Motor neuron (in vitro differentiated cells): ENCODE results near the gene PLXNB3. TPM values are rescaled to one million over a fixed set of nuclear protein-coding genes. Genes with fewer than 3 reads are reported as not detected.
A peak's percentile ranks its signal among the peaks of the same experiment; 100 is the strongest.

ENCODE experiments used
- ATAC-seq, 8 experiments: fragments of 200-7000 bp; cut with Tn5 transposase; replicated peaks in 6 of 8; 2 replicates each; pipeline ENCODE4 v1.8.0; 2021; ENCODE audit warnings: mild to moderate bottlenecking in 8 of 8, moderate library complexity in 8 of 8
- H3K27ac ChIP-seq, 2 donors: fragments of 250-450 bp; sonication (Bioruptor Pico); 2 replicates each; pipeline ENCODE4 v1.9.0; 2021; ENCODE audit warnings: antibody characterized with exemption in 2 of 2, mild to moderate bottlenecking in 2 of 2, moderate library complexity in 1 of 2
- H3K4me1 ChIP-seq, 2 donors: fragments of 250-450 bp; sonication (Bioruptor Pico); replicated peaks in 1 of 2; 2 replicates each; pipeline ENCODE4 v1.6.1; 2021; ENCODE audit warnings: antibody characterized with exemption in 2 of 2, mild to moderate bottlenecking in 2 of 2, moderate library complexity in 1 of 2
- H3K4me3 ChIP-seq, 5 donors: fragments of 250-450 bp; sonication (Bioruptor Pico); 2 replicates each; pipeline ENCODE4 v1.9.0; 2021; ENCODE audit warnings: antibody characterized with exemption in 5 of 5, mild to moderate bottlenecking in 5 of 5, moderate library complexity in 4 of 5
- WGBS, 10 experiments: fragments of 450-650 bp; shearing (Covaris generic); methylation state at CpG; one replicate each; pipeline ENCODE4 v1.0.0; 2022; 5-methylcytosine and 5-hydroxymethylcytosine counted together
- in situ Hi-C, 9 experiments: fragments of 400-800 bp; cut with MboI; loops; one replicate each; pipeline ENCODE4 v1.15.0; 2021; ENCODE audit warnings: low sequenced_read_pairs in 9 of 9, low pct_unique_long_range_greater_than_20kb in 2 of 9; ENCODE audit not compliant: unreplicated experiment in 9 of 9
- total RNA-seq, 8 experiments: library from RNA; unstranded; fragments of 300-600 nt; gene quantifications; 2 replicates each; pipeline versions ENCODE4 v1.2.3 to v1.2.4, GENCODE V29; 2022

Gene PLXNB3
- total RNA-seq, 8 experiments from 2014 or later: 0.62 to 4.3 (median 1.2) TPM

- peak in 2 of 8 experiments; percentile 8 to 24 for ATAC-seq
- Histone ChIP-seq H3K27ac (no peak overlapping the region), H3K4me1 (peaks cover under 1 to 6% of the 10 kb centered on the region in 2 donors), H3K4me3 (no peak overlapping the region)
- in situ Hi-C loops: no loop called here
- WGBS, 10 experiments: no CpG with 5 or more reads among the region's 37 CpGs
Measured at GRCh38 chrX:153774576-153775292, 10.7 kb downstream of the PLXNB3 start.

DNA sequence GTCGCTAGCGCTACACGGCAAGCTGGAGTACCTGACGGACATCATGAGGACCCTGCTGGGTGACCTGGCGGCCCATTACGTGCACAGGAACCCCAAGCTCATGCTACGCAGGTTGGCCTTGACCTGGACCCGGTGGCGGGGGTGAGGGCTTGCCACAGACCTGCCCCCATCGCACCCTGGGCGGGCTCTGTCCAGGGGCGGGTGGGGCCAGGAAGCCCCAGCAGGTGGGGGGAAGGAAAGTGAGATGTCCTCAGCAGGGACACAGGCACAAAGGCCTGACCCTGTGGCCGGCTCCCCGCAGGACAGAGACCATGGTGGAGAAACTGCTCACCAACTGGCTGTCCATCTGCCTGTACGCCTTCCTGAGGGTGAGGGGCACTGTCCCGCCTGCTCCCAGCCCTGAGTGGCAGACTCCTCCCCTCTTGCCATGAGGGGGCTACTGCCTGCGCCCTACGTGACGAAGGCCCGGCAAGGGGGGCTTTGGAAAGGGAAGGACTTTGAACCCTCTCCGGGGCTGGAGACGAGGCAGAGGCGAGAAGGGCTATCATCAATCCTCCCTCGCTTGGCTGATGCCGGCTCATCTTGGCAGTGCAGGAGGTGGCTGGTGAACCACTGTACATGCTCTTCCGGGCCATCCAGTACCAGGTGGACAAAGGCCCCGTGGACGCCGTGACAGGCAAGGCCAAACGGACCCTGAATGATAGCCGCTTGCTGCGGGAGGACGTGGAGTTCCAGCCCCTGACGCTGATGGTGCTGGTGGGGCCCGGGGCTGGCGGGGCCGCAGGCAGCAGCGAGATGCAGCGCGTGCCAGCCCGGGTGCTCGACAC lies 11.5 kb downstream of the PLXNB3 start:
- H3K27ac ChIP-seq: no peak overlapping the region
- in situ Hi-C loops: no loop called here
- WGBS, 10 experiments: 69% methylated on average over 2 of the region's 42 CpGs; no CpG with 5 or more reads in 9 of the 10 experiments
- ATAC-seq: peak in 1 of 8 experiments; percentile 9
- no peak overlapping the region for H3K4me3 ChIP-seq
- peaks cover 9 to 11% of the 10 kb centered on the region in 2 donors for H3K4me1 ChIP-seq

- H3K4me1 ChIP-seq: peaks cover 11 to 15% of the 10 kb centered on the region in 2 donors
- no peak for ATAC-seq
- H3K27ac ChIP-seq: no peak overlapping the region
- WGBS, 10 experiments: no CpG with 5 or more reads among the region's 20 CpGs
- in situ Hi-C loops: no loop called here
- no peak overlapping the region for H3K4me3 ChIP-seq
Measured at GRCh38 chrX:153776120-153776599, 12.1 kb downstream of the PLXNB3 start.

DNA sequence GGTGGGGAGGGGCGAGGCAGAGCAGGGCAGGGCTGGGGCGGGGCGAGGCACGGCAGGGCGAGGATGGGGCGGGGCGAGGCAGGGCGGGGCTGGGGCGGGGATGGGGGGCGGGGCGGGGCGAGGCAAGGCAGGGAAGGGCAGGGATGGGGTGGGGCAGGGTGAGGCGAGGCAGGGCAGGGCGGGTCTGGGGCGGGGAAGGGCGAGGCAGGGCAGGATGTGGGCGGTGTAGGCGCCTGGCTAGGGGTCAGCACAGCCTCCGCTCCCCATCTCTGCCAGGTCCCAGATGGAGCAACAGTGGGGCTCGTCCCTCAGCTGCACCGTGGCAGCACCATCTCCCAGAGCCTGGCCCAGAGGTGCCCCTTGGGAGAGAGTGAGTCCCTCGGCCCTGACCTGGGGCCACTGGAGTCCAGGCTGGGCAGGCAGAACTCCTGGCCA lies 12.6 kb downstream of the PLXNB3 start:
- ATAC-seq: no peak
- H3K4me1 ChIP-seq: peaks cover 11 to 20% of the 10 kb centered on the region in 2 donors
- H3K27ac ChIP-seq: no peak overlapping the region
- in situ Hi-C loops: no loop called here
- H3K4me3 ChIP-seq: no peak overlapping the region
- no CpG with 5 or more reads among the region's 22 CpGs for WGBS, 10 experiments

- H3K4me1 ChIP-seq: peaks cover 11 to 22% of the 10 kb centered on the region in 2 donors
- WGBS, 10 experiments: 77 to 80% methylated on average over 1 to 6 of the region's 34 CpGs; no CpG with 5 or more reads in 8 of the 10 experiments
- in situ Hi-C loops: no loop called here
- no peak overlapping the region for H3K4me3 ChIP-seq
- ATAC-seq: no peak
- no peak overlapping the region for H3K27ac ChIP-seq
Measured at GRCh38 chrX:153777261-153778090, 13.4 kb downstream of the PLXNB3 start.

DNA sequence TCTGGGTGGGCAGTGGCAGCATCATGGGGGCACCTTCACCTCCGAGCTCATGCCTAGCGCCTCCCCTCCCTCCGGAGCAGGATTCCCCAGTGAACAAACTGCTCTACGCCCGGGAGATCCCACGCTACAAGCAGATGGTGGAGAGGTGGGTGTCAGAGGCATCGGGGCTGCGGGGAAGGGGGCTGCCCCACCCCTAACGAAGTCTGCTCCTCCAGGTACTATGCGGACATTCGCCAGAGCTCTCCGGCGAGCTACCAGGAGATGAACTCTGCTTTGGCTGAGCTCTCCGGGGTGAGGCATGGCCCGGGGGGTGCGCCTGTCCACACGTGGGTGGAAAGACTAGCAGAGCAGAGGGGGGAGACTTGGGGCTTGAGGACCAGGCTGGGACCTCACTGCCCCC lies 14.1 kb downstream of the PLXNB3 start:
- in situ Hi-C loops: no loop called here
- Histone ChIP-seq H3K4me3 (no peak overlapping the region), H3K27ac (no peak overlapping the region), H3K4me1 (peaks cover 11 to 22% of the 10 kb centered on the region in 2 donors)
- ATAC-seq: no peak
- WGBS, 10 experiments: 80% methylated on average over 1 of the region's 17 CpGs; no CpG with 5 or more reads in 8 of the 10 experiments

- no peak overlapping the region for H3K27ac ChIP-seq
- WGBS, 10 experiments: no CpG with 5 or more reads among the region's 16 CpGs
- in situ Hi-C loops: no loop called here
- H3K4me3 ChIP-seq: no peak overlapping the region
- ATAC-seq: no peak
- peaks cover 11 to 22% of the 10 kb centered on the region in 2 donors for H3K4me1 ChIP-seq
Measured at GRCh38 chrX:153778684-153779101, 14.6 kb downstream of the PLXNB3 start.

DNA sequence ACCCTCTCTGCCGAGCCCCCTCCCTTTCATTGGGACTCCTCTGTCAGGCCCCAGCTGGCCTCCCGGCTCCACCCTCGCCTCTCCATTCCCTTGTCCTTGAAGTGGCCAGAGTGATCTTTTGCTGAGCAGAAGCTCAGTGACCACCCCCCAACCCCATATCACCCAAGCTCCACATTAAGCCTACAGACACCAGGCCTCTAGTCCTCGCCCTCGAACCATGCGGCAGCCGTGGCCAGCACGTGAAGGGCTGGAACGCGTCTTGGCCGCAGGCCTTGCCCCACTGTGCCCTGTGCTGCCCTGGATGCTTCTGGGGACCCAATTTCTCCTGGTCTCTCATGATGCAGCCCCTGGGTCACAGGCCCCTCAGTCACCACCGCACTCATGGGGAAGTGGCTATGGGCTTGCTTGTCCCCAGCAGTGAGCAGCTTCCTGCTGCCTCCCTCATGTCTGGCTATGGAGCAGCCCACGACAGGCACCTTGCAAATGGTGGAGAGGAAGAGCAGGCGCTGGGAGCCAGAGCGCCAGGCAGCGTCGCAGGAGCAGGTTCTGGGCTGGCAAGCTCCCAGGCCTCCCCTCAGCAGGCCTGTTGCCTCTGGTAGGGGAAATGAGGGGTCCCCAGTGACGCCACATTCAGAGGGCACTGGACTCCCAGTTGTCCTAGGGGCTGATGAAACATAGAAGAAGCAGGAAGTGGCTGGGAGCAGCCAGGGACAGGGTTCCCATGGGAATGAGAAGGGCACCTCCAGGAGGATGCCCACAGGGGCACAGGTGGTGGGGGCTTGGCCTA lies 16.0 kb downstream of the PLXNB3 start:
- in situ Hi-C loops: no loop called here
- peak in 1 of 8 experiments; percentile 6 for ATAC-seq
- Histone ChIP-seq H3K4me3 (no peak overlapping the region), H3K4me1 (peaks cover 11 to 22% of the 10 kb centered on the region in 2 donors), H3K27ac (peak overlapping the region in 1 of 2 donors; percentile 88)
- WGBS, 10 experiments: 20 to 87% methylated on average over 1 to 6 of the region's 18 CpGs; no CpG with 5 or more reads in 8 of the 10 experiments

- Histone ChIP-seq H3K4me1 (peaks cover 8 to 22% of the 10 kb centered on the region in 2 donors), H3K27ac (peak within 1 kb of the TSS in 1 of 2 donors; percentile 88), H3K4me3 (no peak within 1 kb of the TSS)
- in situ Hi-C loops: no loop called here
- WGBS, 10 experiments: no CpG with 5 or more reads among the region's 52 CpGs
- ATAC-seq: peak; percentile 47 to 87 (median 53)
Measured at GRCh38 chrX:153780678-153781427, 16.8 kb downstream of the PLXNB3 start, which contains the start of gene SRPK3. TSS of gene SRPK3 (plus strand) at chrX:153781041. CDS start at chrX:153781087, 46 bp downstream.

DNA sequence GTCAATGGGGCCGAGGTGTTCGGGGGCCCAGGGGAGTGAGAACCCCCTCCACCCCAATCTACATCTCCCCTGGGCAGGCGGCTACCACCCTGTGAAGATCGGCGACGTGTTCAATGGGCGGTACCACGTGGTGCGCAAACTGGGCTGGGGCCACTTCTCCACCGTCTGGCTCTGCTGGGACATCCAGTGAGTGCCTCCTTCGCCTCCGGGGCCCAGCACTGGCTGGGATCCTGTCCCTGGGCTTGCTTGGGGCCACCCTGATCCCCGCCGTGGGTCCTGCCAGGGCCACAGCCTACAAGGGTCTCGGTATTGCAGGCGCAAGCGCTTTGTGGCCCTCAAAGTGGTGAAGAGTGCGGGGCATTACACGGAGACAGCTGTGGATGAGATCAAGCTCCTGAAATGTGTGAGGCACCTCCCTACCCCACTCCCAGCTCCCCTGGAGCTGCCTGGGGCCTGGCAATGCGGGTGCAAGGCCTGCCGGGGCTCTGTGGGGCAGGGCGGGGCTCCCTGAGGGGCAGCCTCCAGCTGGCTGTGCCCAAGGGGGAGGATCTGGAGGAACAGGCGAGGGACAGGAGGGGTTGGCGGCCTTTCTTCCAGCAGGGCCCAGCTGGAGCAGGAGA lies 17.5 kb downstream of the PLXNB3 start:
- WGBS, 10 experiments: no CpG with 5 or more reads among the region's 24 CpGs
- Histone ChIP-seq H3K27ac (peak overlapping the region in 1 of 2 donors; percentile 88), H3K4me1 (peaks cover 8 to 22% of the 10 kb centered on the region in 2 donors), H3K4me3 (no peak overlapping the region)
- in situ Hi-C loops: no loop called here
- peak; percentile 4 to 35 (median 12) for ATAC-seq

GRCh38 chrX:153782313-153782712 lies 18.3 kb downstream of the PLXNB3 start:
- in situ Hi-C loops: no loop called here
- Histone ChIP-seq H3K4me3 (no peak overlapping the region), H3K27ac (no peak overlapping the region), H3K4me1 (peaks cover 8 to 22% of the 10 kb centered on the region in 2 donors)
- 50 to 100% (median 61%) methylated on average over 1 to 4 of the region's 11 CpGs; no CpG with 5 or more reads in 6 of the 10 experiments for WGBS, 10 experiments
- ATAC-seq: peak in 3 of 8 experiments; percentile 8 to 47 (median 26)
